Stimulated activated CD4-positive, alpha-beta T cell treated with anti-CD3 and anti-CD28 coated beads, Interleukin-4, amount 100 ng/mL, for 1 hour (primary cell): ENCODE measurements around the gene KIF21B.
"Not testable (repeated sequence)": the region's sequence is repeated elsewhere in the genome, so short reads cannot be mapped to it uniquely, and the experiment has no call there.

Experiments used
- DNase-seq: peaks from one replicate; pipeline ENCODE4 v3.0.0-alpha.2; 2020

Gene KIF21B

GRCh38 chr1:200934676-200935245 lies 88.8 kb downstream of the KIF21B start:
- no peak for DNase-seq

GRCh38 chr1:200931776-200932175 lies 91.7 kb downstream of the KIF21B start:
- no peak for DNase-seq

GRCh38 chr1:200930285-200930684 lies 93.2 kb downstream of the KIF21B start:
- DNase-seq = not testable (repeated sequence)

- no peak for DNase-seq
Measured at GRCh38 chr1:200929530-200930278, 93.8 kb downstream of the KIF21B start.

GRCh38 chr1:200925831-200926230 lies 97.7 kb downstream of the KIF21B start:
- DNase-seq = no peak

GRCh38 chr1:200923601-200924000 lies 99.9 kb downstream of the KIF21B start:
- no peak for DNase-seq

GRCh38 chr1:200922406-200922805 lies 101.1 kb downstream of the KIF21B start:
- no peak for DNase-seq

- no peak for DNase-seq
Measured at GRCh38 chr1:200921571-200922110, 101.9 kb downstream of the KIF21B start.
